GM12878 (cell line): Measurements from ENCODE around the gene PTPRN2. TPM values are rescaled to one million over a fixed set of nuclear protein-coding genes. Genes with fewer than 3 reads are reported as not detected.

Source experiments
- ATAC-seq: fragments of 200-7000 bp; cut with Tn5 transposase; 3 replicates; pipeline ENCODE4 v1.9.1; 2020; ENCODE audit warnings: mild to moderate bottlenecking, moderate library complexity
- BruUV-seq: library from RNA; stranded (reverse); fragments of 400-500 nt; replicated peaks from 2 replicates; lab custom pipeline; 2021; lab: Mats Ljungman, UMichigan
- CTCF ChIA-PET: fragments of 300-600 bp; sonication (Branson Sonifier 250); formaldehyde crosslinking; extraction: SDS; loops from one replicate; lab custom pipeline; 2021; ENCODE audit warnings: inconsistent platforms; lab: Yijun Ruan, JAX
- POLR2A ChIA-PET: fragments of 350-600 bp; formaldehyde crosslinking; extraction: SDS; loops from one replicate; lab custom pipeline; 2021; ENCODE audit warnings: inconsistent platforms; lab: Charles Lee
- RAD21 ChIA-PET: fragments of 300-600 bp; sonication (Branson Sonifier 250); formaldehyde crosslinking; loops from one replicate; lab custom pipeline; 2023; ENCODE audit warnings: antibody characterized with exemption; ENCODE audit not compliant: unreplicated experiment; lab: Charles Lee
- SMC1A ChIA-PET: fragments of 300-600 bp; sonication (Branson Sonifier 250); formaldehyde crosslinking; loops from one replicate; lab custom pipeline; 2023; ENCODE audit not compliant: unreplicated experiment, uncharacterized antibody; lab: Charles Lee
- DNase-seq: peaks from one replicate; pipeline ENCODE4 v3.0.0-alpha.2; 2011; ENCODE audit warnings: low read depth, low spot score
- FAIRE-seq: peaks from 3 replicates; lab custom pipeline; 2011; peaks lifted over from hg19 to GRCh38; lab: Jason Lieb, UNC
- H2AFZ ChIP-seq: 2 replicates; pipeline ENCODE4 v1.6.0; 2011; ENCODE audit warnings: low read depth, low read length, control low read depth; ENCODE audit not compliant: control insufficient read depth
- H3K27ac ChIP-seq: 2 replicates; pipeline ENCODE4 v1.5.1; 2011; ENCODE audit warnings: control low read depth; ENCODE audit not compliant: control insufficient read depth, insufficient read depth
- H3K27me3 ChIP-seq, 2 experiments: replicated peaks in 1 of 2; 2 replicates each; pipeline versions ENCODE4 v1.6.0 to v1.6.1; 2011; ENCODE audit warnings: low read length in 1 of 2; ENCODE audit not compliant: control insufficient read depth in 2 of 2, insufficient read depth in 2 of 2
- H3K36me3 ChIP-seq, 2 experiments: 2 replicates each; pipeline ENCODE4 v1.5.1; 2011; ENCODE audit warnings: low read length in 1 of 2; ENCODE audit not compliant: control insufficient read depth in 2 of 2, insufficient read depth in 2 of 2
- H3K4me1 ChIP-seq: 2 replicates; pipeline ENCODE4 v1.6.1; 2011; ENCODE audit warnings: mild to moderate bottlenecking, low read length, moderate library complexity, mixed read lengths; ENCODE audit not compliant: control insufficient read depth, insufficient read depth
- H3K4me2 ChIP-seq: 2 replicates; pipeline ENCODE4 v1.6.0; 2011; ENCODE audit warnings: control low read depth; ENCODE audit not compliant: control insufficient read depth, insufficient read depth
- H3K4me3 ChIP-seq: fragments of 200-600 bp; sonication (generic); 2 replicates; pipeline ENCODE4 v1.5.1; 2016
- H3K79me2 ChIP-seq: 2 replicates; pipeline ENCODE4 v1.6.0; 2011; ENCODE audit warnings: low read length; ENCODE audit not compliant: control insufficient read depth, insufficient read depth
- H3K9ac ChIP-seq: 2 replicates; pipeline ENCODE4 v1.8.0; 2011; ENCODE audit warnings: low read length, control low read depth, mixed read lengths; ENCODE audit not compliant: control insufficient read depth, insufficient read depth
- H3K9me3 ChIP-seq: replicated peaks from 3 replicates; pipeline ENCODE4 v1.5.1; 2011; ENCODE audit warnings: mild to moderate bottlenecking, low read length; ENCODE audit not compliant: control insufficient read depth, insufficient read depth
- H4K20me1 ChIP-seq: 2 replicates; pipeline ENCODE4 v1.6.0; 2011; ENCODE audit not compliant: control insufficient read depth, insufficient read depth
- ATF3 ChIP-seq: IDR thresholded peaks from 2 replicates; pipeline ENCODE4 v1.6.1; 2011; ENCODE audit warnings: low read depth, mild to moderate bottlenecking, low read length, moderate library complexity, borderline replicate concordance; ENCODE audit errors: extremely low read depth
- CHD1 ChIP-seq: IDR thresholded peaks from 2 replicates; pipeline ENCODE4 v1.6.1; 2012; ENCODE audit warnings: low read depth, low read length, improper control_type of control experiment
- CHD4 ChIP-seq: fragments of 200-600 bp; sonication (generic); IDR thresholded peaks from 2 replicates; pipeline ENCODE4 v1.6.1; 2016; ENCODE audit warnings: mild to moderate bottlenecking
- CREB1 ChIP-seq: IDR thresholded peaks from 2 replicates; pipeline ENCODE4 v1.6.1; 2012; ENCODE audit warnings: low read depth, mild to moderate bottlenecking, inconsistent platforms
- EP300 ChIP-seq, 2 experiments: fragments of 150-350 bp in 1 of 2; IDR thresholded peaks; 2 replicates each; pipeline ENCODE4 v1.6.1; 2011 to 2012; ENCODE audit warnings: low read depth in 2 of 2, low read length in 2 of 2, borderline replicate concordance in 1 of 2, improper control_type of control experiment in 1 of 2, inconsistent platforms in 1 of 2; ENCODE audit not compliant: control insufficient read depth in 1 of 2
- RAD51 ChIP-seq: fragments of 450-650 bp; IDR thresholded peaks from 2 replicates; pipeline ENCODE4 v1.6.1; 2016; ENCODE audit warnings: moderate library complexity, mild to moderate bottlenecking, inconsistent platforms
- SMC3 ChIP-seq: IDR thresholded peaks from 2 replicates; pipeline ENCODE4 v1.6.1; 2011; ENCODE audit warnings: low read length, improper control_type of control experiment, borderline replicate concordance
- YBX1 ChIP-seq: fragments of 450-650 bp; IDR thresholded peaks from 2 replicates; pipeline ENCODE4 v1.6.1; 2016; ENCODE audit warnings: antibody characterized with exemption
- WGBS: methylation state at CpG from one replicate; pipeline ENCODE4 v1.1.6; 2016; ENCODE audit warnings: low lambda C conversion rate; ENCODE audit not compliant: insufficient replicate concordance, insufficient coverage; ENCODE audit errors: missing lambda C conversion rate; 5-methylcytosine and 5-hydroxymethylcytosine counted together
- in situ Hi-C: fragments of 300-500 bp; cut with MboI; formaldehyde crosslinking; loops from 9 replicates; pipeline ENCODE4 v1.14.3; 2018; ENCODE audit warnings: mixed read lengths
- intact Hi-C: fragments of 100-400 bp; cut with micrococcal nuclease; formaldehyde crosslinking; loops from one replicate; pipeline ENCODE4 v1.14.2; 2022; ENCODE audit not compliant: unreplicated experiment
- polyA plus RNA-seq, 11 experiments: library from polyadenylated mRNA; depleted of rRNA in 4 of 11; unstranded in 6 of 11; stranded (reverse) in 5 of 11; fragments of >200 nt; fragmentation: Nextera tagmentation in 4 of 11; fragmentation: Illumina TruSeq in 1 of 11; extraction: Ambion mirVana in 4 of 11; extraction: Trizol in 1 of 11; gene quantifications; 1 replicate in 1 of 11; 2 replicates in 10 of 11; pipeline versions ENCODE4 v1.2.1 to v1.2.3, GENCODE V29; 2011 to 2016; ENCODE audit warnings: inconsistent platforms in 2 of 11, missing spikeins in 2 of 11, low read depth in 1 of 11
- total RNA-seq, 4 experiments: library from RNA; depleted of rRNA in 3 of 4; stranded (reverse); fragments of >200 nt in 3 of 4; fragmentation: Illumina TruSeq in 1 of 4; extraction: Trizol in 1 of 4; gene quantifications; 2 replicates each; pipeline versions ENCODE4 v1.2.1 to v1.2.3, GENCODE V29; 2013 to 2021

PTPRN2 gene
- total and polyA plus RNA-seq, 10 of the 15 experiments (the other 5 are each of a cell fraction or from before 2014, with no cell fraction given) = 5.4 TPM; not detected in 9

- Histone ChIP-seq H3K9me3 (no peaks in the 10 kb centered on the region; the same call in 2 of the 3 replicates), H3K4me2 (no peak overlapping the region), H2AFZ (no peak overlapping the region), H3K27me3 (no peaks in the 10 kb centered on the region), H3K9ac (no peak overlapping the region), H3K4me3 (no peak overlapping the region), H3K27ac (no peak overlapping the region), H4K20me1 (no peaks in the 10 kb centered on the region), H3K36me3 (no peaks in the 10 kb centered on the region), H3K4me1 (no peaks in the 10 kb centered on the region), H3K79me2 (no peaks in the 10 kb centered on the region)
- BruUV-seq = no TSS peak
- no peak for DNase-seq
- ChIA-PET RAD21 (no interaction called here), POLR2A (interaction anchor here (0.7 kb wide), 1 partner anchor 43 kb away, joined by 4 read pairs; no protein-coding TSS in a partner anchor), SMC1A (no interaction called here), CTCF (no interaction called here)
- in situ Hi-C loops = no loop called here
- 81% methylated on average over 44 of the region's 44 CpGs for WGBS
- FAIRE-seq = no peak
- TF ChIP-seq YBX1 (no peak), CREB1 (no peak), EP300 (IDR thresholded peaks at IDR 0.05; ENCODE audit: borderline replicate concordance in 1 of 2, control insufficient read depth in 1 of 2, low read depth in 2 of 2, low read length in 2 of 2) (no peak), RAD51 (no peak), CHD1 (no peak), SMC3 (no peak), ATF3 (no peak), CHD4 (no peak)
- intact Hi-C loops = no loop called here
- no peak for ATAC-seq
Observed at GRCh38 chr7:158570449-158571170, 17.0 kb downstream of the PTPRN2 start.
